ENCODE results near the gene COL4A2.

The COL4A2 gene

DNA sequence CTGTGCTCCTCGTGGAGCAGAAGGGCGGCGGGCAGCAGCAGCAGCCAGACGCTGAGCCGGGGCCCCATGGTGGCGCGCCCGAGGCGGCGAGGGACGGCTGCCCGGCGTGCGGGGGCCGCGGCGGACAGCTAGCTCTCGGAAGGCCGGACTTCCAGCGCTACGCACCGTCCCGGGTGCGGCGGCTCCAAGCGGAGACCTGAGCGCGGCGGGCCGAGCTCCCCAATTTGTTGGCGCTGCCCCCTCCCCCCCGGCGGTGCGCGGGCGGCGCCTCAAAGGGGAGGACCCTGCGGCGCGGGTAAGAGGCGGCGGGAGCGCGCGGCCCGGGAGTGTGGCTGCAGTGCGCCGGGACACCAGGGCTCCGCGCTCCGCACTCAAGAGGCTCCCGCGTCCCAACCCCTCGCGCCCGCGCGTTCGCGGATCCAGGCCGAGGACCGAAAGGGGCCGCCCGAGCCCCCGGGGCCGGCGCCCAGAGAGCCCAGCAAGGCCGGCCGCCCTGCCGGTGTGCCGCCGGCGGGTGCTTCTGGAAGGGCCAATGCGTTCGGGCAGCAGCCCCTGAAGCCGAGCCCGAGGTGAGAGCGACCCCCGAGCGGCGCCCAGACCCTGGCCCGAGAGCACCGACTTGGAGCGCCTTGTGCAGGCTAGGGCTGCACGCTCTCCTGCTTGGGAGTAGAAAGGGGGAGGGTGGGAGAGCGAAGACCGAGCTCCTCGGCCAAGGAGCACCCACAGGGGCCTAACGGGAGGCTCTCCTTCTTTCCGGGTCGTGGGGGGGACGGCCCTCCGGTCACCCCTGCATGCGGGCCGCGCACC, at the start of gene COL4A2, which contains the start of gene COL4A1:
Gene COL4A2 (plus strand): TSS at position 325 of the 807 bp plus-strand sequence. CDS start 620 bp downstream, outside the sequence.
Gene COL4A1 (minus strand): TSS at position 198 of the 807 bp plus-strand sequence. CDS start 130 bp downstream, at position 68.
- DNase-seq (ENCODE audit: low read depth in 2 of 2) = no peak

DNA sequence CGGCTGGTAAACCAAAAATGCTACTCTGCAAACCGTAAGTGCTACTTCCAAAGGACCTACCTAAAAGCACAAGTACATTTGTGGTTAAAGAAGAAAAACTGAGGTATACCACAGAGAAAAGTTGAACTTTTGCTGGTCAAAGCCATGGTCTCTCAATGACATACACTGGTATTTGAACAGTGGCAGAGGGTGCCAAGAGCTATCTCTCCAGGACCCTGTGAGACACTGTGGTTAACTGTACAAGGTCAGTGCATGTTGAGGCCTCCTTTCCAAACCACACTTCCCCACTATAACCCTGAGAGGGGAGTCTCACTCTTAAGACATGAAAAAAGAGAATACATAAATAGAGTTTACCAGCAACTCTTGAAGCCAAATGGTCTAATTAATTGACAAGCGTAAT, 49.7 kb upstream of the COL4A2 start:
- no peak for DNase-seq (ENCODE audit: low read depth in 2 of 2)

DNA sequence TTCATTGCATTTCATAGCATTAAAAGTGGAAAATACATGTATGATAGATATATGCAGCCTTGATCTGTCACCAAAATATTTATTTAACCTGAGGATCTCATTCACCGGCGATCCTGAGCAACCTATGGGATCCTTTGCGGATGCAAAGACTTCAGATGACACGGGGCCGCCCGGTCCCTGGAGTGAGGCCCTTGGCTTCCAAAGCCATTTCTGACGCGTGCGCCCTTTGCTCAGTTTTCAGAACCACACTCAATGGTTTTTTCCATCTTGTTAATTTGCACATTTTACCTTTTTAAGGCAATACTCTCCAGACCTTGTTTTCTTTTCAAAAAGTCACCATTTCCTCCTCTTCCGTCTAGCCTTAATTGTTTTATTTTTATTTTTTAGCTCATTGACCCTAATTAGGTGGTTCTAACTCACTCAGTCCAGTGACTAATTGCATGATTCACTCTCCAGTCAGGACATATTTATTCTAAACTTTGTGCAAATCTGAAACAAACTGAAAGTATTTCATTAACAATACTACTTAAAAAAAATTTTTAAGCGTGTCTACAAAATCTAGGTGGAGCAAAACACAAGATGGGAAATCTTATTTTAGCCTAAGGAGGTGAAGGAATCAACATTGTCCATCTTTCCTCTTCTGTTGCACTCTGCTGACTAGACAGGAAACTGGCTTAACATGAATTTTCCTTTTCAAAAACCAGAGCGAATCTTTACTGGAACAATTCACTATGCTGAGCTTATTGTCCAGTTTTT, 48.0 kb upstream of the COL4A2 start:
- DNase-seq (ENCODE audit: low read depth in 2 of 2) = no peak

DNA sequence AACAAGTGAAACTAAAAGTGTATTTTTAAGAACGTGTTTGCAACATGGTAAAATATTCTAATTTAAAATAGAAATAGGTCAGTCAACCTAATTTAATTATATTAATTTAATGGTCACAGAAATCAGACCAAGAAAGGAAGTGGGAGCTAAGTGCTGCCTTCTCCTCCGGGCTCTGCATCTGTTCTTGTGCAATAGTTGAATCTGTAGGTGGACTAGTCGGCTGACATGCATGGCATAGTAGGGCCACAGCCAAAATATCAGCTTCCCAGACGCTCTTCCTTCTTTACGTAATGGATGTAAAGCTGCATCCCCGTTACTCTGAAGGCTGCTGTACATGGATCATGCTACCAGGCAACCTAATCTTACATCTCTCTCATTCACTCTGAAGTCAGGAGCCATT, 47.4 kb upstream of the COL4A2 start:
- no peak for DNase-seq (ENCODE audit: low read depth in 2 of 2)

DNA sequence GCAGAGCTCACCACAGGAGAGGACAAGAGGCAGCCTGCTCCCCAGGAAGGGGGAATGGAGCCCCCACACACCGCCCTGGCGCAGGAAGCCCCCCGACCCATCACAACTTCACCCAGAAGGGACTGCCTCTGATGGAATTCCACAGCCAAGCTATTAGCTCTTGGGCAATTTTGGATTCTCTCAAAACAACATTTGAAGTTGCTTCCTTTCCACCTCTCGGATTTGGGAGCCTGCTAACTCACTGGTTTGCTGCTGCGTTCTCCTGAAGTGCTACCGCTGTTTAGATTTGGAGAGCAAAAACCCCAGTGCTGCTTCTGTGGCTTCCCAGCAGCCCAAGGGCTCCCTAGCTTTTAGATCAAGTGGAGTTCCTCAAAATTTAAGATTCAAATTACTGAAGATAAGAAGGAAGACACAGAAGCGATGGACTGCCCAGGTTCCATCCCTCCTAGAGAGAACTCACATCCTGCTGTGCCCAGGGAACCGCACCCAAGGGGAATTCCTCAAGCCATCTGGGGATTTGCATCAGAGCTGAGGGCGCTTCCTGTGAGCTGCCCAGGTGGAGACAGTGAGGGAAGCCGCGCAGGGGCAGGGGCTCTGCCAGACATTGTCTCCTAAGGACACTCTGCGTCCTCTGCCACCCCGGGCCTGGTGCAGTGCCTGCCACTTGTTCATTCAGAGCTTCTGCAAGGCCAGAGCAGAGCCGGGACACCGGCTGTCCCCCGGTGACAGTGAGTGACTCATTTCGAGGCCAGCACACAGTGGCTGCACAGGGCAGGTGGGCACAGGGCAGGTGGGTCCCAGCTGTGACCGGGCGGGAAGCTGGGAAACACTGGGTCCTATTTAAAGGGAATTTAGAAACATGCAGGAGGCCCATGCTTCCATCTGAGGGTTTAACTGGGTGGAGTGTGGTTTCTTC, 45.7 kb upstream of the COL4A2 start:
- no peak for DNase-seq (ENCODE audit: low read depth in 2 of 2)

DNA sequence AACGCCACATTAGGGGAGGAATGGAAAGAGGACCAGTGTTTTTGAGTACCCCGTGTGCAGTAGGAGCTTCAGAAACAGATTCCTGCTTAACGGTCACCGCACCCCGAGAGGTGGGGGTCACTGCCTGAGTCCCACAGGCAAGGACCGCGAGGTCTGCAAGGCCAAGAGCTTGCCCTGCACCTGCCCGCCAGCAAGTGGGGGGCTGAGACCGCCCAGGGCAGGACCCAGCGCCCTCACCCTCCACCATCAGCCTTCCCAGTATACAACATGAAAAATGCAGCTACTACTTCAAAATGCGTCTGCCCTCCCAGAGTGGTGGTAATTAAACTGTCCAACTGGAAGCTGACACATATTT, 45.0 kb upstream of the COL4A2 start:
- DNase-seq (ENCODE audit: low read depth in 2 of 2) = no peak

DNA sequence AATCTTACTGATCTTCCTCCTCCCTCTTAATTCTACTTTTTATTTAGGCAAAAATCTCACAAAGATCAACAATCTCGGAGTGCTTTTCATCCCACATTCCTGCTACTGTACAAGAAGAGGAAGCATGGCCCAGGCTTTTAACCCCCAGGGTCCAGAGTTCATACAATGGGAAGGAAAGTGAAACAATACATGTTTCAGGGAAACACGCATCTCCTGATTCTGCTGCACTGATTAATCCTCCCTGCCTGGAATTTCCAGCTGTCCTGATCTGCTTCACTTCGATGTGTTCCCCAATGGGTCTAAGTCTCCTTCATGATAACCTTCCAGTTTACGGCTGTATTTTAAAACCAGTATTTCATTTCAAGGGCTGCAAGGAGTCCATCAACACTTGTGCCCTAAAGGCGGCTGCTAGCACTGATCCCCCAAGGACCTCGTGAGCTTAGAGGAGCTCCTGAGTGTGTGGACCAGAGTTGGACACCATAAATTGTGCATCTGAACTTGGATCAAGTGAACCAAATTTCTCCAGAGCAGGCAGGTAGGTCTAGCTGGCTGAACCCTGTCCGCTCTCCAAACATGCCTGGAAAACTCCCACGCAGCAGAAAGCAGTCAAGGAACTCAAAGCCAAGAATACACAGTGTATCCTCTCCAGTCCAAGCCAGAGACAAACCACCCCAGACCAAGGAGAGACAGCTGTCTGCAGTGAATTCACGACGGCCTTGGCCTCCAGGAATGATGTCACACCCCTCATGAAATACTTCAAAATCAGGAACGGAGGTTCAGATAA, 44.4 kb upstream of the COL4A2 start:
- DNase-seq (ENCODE audit: low read depth in 2 of 2) = no peak

DNA sequence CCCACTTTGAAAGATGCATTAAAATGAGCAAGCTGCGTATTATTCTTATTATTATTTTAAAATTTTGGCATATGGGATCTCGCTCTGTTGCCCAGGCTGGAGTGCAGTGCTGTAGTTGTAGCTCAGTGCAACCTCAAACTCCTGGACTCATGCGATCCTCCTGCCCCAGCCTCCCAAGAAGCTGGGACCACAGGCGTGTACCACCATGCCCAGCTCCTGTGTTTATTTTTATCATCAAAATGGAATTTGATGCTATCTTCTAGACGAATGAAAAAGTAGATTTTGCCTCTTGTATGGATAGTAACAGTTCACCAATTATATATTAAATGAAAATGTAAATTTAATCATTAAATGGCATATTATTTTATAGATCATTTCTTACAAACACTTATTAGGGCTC, 43.7 kb upstream of the COL4A2 start:
- DNase-seq (ENCODE audit: low read depth in 2 of 2) = no peak

DNA sequence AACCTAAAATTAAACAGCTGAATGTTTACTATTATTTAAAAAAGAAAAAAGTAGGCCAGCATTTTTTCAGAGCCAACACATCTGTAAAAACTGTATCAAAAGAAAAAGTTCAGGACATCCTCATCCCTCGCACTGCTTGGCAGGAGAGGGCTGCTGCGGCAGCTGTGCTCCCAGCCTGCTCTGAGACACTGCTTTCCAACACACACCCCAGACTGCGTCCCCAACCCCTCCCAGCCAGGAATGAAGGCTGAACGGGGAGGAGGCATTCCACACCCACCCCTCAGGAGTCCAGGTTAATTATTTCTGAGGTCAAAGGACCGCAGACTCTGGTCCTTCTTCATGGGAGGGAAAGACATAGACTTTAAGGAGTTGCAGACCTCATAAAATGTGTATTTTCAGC, 43.2 kb upstream of the COL4A2 start:
- DNase-seq (ENCODE audit: low read depth in 2 of 2) = no peak

DNA sequence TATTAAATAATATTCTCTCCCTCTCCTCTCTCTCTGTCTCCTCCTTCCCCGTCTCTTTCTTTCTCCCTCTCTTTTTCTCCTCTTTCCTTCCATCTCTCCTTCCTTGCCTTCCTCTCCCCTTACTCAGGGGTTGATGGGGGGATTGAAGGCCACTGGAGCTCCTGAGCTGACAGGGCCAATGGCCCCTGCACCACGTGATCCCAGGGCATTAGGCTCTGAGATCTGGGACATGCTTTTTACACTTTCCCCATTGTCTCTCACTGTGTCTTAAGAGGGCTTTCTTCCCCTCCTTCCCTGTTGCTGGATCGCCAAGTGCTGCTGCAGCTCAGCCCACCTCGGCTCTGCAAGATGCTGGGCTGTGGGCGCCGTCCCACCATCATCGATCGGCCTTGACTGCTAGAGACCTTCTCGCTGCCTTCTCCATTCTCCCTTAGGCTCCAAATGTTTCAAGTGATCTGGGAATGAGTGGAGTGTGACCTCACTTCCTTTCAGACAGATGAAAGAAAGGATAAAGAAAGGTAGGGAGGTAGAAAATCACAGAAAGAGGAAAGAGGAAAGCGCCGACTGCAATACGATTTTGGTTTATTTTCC, 42.3 kb upstream of the COL4A2 start:
- DNase-seq (ENCODE audit: low read depth in 2 of 2) = no peak

DNA sequence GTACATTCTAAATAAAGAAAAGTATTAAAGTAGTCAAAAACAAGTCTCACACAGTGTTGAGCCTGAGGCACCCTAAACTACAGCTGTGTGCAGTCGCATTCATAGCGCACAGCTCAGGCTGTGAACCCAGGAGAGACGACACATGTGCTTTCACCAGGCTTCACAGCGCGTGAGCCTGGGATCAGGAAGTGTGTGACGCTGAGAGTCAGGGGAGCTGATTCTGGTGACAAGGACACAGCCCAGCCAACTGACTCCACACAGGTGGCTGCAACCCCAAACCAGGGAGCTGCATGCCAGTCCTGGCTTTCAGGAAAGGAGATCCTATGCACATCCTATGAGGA, 41.8 kb upstream of the COL4A2 start:
- DNase-seq (ENCODE audit: low read depth in 2 of 2) = no peak

DNA sequence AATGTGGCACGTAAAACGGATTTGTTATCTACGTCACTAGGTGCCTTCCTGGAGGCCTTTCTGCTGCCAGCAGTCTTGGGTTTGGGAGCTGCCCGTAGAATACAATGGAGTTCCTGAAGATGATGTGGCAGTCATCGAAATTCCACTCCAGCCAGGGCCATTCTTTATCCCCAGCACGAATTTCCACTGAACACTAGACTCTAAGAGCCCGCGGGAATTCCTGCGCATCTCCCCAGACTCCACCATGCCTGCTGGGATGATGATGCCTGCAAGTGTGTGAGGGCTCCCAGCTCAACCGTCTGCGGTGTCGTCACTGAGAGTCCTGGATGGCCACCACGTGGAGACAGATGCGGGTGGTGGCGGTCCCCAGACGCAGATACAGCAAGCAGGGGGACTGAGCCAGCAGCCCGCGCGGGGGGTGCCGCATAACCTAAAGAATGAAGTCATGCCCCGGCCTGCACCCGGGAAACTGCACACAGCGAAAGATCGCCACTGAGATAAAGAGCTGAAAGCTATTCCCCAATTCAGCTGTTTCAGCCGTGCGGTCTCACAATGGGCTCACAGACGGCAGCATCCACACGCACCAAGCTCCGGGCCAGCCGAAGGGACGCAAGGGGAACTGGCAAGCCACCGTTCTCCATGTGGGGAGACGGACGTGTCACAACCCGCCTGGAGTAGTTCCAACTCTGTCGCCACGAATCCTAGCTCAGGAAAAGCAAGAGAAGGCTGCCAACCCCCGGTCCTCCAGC, 41.2 kb upstream of the COL4A2 start:
- no peak for DNase-seq (ENCODE audit: low read depth in 2 of 2)

DNA sequence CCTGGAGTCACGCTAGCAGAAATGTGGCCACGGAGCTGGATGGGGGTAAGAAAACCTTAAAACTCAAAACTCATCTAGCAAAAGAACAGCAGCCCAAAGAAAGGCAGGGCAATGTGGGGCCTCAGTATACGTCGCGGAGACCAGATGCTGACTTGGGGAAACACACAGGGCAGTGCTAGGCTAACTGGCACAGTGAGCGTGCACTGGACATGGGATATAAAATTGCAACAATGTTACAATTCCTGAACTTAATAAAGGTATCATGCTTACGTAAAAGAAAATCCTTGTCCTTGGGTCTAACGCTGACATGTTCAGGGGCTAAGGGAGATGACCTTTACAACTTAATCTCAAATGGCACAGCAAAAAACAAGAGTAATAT, 40.7 kb upstream of the COL4A2 start:
- DNase-seq (ENCODE audit: low read depth in 2 of 2) = no peak

DNA sequence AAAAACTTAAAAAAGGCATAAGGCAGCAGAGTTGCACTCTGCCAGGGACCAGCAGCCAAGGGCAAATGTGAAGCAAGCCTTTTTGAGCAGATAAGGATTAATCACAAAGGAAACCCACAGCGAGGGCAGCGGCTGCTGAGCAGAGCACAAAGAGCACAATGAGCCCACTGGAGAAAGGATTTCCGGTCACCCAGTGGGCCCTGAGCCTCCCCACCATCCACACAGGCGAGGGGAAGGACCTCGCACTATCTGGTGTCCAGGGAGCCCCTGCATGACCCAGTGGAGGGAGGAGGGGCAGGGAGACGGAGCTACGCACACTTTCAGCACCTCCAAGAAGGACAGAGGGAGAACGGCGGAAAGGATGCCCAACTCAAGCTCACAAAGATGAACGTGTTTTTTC, 40.1 kb upstream of the COL4A2 start:
- no peak for DNase-seq (ENCODE audit: low read depth in 2 of 2)

DNA sequence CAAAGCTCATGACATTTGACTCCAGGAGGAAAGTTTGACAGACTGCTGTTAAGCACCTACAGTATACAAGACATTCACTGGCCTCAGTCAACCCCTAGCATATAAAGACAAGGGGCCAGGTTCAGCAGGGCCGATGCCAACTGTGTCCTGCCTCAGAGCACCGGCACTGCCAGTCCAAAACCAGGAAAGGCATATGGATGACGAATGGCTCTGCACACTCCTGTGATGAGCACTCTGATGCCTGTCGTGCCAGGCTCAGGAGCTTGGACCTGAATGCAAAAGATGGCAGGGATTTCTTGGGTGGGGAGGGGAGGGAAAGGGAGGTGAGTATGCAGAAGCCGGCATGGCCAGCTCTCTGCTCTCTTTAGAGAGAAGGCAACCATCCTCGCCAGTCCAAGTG, 39.0 kb upstream of the COL4A2 start:
- no peak for DNase-seq (ENCODE audit: low read depth in 2 of 2)

DNA sequence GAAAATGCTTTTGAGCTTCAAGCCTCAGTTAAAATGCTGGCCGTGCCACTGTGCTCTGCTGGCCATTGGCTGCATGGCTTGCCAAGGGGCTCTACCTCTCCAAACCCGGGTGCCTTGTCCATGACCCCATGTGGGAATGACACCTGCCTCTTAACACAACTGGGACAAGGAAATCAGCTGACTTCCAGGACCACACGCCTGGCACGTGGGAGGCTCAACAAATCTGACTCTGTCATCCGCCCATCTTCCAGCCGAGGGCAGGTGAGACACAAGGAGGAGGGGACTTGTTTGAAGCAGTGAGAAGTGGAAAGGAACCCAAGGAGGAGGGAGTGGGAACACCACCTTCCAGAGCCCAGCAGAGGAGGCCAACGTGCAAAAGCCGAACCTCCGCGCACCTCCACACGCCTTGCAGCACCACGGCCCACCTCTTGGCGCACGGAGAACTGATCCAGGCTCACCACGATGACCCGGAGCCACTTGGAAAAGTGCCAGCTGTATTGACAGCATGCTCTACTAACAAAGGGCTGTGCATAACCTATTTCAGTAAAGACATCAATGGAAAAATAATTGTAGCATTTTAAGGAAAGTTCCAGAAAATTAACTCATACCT, 38.4 kb upstream of the COL4A2 start:
- DNase-seq (ENCODE audit: low read depth in 2 of 2) = no peak

DNA sequence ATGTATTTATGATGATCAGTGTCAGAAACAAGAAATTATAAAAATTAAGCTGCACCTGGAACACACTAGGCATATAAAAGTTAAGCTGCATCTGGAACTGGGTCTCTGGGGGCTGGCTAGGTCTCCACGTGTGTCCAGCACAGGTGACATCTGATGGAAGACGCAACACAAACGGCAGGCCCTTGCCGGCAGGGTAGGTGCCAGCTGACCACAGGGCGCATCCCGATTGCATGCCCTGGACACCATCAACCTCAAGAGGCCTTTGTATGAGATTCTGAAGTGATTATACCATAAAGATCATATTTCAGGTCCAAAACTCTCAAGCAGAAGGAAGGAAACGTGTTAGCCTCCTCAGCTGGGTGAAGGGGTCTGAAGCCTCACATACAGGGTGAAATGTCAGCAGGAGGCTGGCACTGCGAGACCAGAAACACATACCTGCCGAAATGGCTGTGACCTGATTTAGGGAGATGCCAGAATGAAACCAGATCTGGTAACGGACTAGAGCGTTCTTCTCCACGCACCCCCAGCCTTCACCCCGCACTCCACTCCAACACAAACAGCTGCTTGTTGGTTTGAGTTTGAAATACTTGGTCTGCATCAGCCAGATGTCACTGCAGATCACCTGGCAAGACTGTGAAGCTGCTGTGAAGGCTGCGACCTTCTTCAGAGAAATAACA, 37.4 kb upstream of the COL4A2 start:
- DNase-seq (ENCODE audit: low read depth in 2 of 2) = no peak

DNA sequence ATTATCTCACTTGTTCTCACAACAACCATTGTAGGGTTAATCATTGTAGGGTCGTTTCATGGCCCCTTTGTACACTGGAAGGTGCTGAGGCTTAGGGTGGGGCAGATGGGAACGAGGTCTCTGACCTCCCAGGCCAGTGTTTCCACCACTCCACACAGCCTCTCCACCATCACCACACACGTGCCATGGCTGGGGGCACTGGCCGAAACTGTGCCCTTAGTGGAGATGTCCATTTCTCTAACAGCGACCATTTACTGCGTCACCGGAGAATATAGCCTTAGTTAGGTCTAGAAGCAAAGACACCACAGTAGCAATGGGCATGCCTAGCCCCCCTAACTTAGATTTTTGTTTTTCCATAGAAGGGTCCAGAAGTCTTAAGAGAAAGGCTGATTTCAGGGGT, 36.6 kb upstream of the COL4A2 start:
- DNase-seq (ENCODE audit: low read depth in 2 of 2) = no peak

DNA sequence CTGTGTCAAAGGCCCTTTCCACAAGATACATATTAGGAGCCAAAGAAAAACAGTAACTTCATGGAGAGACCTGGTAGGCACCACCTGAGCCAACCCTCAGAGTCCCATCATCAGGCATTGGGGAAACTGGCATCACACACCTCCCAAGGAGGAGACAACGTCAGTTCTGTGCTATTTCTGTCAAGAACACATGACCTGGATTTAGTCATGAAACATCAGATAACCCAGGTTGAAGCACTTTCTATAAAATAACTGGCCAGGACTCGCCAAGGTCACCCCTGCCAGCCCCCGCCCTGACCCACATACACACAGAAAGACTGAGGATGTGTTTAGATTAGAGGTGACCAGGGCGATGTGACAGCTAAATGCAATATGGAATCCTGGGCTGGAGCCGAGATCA, 35.8 kb upstream of the COL4A2 start:
- DNase-seq (ENCODE audit: low read depth in 2 of 2) = no peak

Data from fibroblast of skin of left quadriceps (primary cell).